Measurements from ENCODE around the gene LAPTM5.

LAPTM5 gene

DNA sequence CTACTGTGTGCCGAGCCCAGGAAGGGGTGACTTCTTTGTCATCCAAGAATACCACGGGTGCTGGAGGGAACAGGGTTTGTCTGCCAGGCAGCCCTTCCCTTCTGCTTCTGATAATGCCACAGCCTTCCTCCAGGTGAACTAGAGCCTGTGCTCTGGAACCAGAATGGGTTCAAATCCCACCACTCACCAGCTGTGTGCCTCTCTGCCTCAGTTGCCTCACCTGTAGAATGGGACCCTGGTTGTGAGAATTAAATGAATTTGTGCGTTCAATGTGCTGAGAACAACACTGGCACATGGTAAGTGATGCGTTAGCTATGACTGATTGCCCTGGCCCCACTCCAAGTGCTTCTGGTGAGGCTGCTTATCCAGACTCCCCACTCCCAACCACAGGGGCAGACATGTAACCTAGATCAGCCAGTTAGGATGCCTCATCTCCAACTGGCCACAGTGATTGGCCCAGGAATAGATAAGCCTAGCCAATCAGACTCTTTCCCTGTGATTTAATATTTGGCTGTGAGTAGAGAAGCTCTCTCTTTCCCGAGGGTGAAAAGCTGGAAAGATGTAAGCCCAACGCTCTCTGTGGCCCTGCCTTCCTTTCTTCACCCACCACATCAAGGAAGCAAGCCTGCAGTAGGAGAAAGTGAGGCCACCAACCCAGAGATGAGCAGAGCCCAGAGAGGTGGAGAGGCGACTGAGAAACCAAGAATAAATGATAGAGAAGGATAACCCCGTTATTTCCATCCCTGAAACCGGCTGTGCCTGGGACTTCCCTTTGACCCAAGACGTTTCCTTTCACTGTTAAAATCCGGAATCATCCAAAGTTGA, 20.8 kb upstream of the LAPTM5 start (continued):
- TF ChIP-seq, protein P1, sequence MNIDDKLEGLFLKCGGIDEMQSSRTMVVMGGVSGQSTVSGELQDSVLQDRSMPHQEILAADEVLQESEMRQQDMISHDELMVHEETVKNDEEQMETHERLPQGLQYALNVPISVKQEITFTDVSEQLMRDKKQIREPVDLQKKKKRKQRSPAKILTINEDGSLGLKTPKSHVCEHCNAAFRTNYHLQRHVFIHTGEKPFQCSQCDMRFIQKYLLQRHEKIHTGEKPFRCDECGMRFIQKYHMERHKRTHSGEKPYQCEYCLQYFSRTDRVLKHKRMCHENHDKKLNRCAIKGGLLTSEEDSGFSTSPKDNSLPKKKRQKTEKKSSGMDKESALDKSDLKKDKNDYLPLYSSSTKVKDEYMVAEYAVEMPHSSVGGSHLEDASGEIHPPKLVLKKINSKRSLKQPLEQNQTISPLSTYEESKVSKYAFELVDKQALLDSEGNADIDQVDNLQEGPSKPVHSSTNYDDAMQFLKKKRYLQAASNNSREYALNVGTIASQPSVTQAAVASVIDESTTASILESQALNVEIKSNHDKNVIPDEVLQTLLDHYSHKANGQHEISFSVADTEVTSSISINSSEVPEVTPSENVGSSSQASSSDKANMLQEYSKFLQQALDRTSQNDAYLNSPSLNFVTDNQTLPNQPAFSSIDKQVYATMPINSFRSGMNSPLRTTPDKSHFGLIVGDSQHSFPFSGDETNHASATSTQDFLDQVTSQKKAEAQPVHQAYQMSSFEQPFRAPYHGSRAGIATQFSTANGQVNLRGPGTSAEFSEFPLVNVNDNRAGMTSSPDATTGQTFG (tag by site-specific recombination; IDR thresholded peaks at IDR 0.05; ENCODE audit: borderline replicate concordance): no peak
- no peak for TF ChIP-seq ZBTB44 (tag by site-specific recombination; IDR thresholded peaks at IDR 0.05)
- TF ChIP-seq ZNF747 (tag by site-specific recombination; IDR thresholded peaks at IDR 0.05): no peak
- no peak for TF ChIP-seq ZNF23 (tag by site-specific recombination; IDR thresholded peaks at IDR 0.05; ENCODE audit: borderline replicate concordance)
- no peak for TF ChIP-seq ZFP3 (tag by site-specific recombination; IDR thresholded peaks at IDR 0.05; ENCODE audit: low read depth)
- no peak for TF ChIP-seq REST (tag by site-specific recombination; IDR thresholded peaks at IDR 0.05)
- TF ChIP-seq, protein P2, sequence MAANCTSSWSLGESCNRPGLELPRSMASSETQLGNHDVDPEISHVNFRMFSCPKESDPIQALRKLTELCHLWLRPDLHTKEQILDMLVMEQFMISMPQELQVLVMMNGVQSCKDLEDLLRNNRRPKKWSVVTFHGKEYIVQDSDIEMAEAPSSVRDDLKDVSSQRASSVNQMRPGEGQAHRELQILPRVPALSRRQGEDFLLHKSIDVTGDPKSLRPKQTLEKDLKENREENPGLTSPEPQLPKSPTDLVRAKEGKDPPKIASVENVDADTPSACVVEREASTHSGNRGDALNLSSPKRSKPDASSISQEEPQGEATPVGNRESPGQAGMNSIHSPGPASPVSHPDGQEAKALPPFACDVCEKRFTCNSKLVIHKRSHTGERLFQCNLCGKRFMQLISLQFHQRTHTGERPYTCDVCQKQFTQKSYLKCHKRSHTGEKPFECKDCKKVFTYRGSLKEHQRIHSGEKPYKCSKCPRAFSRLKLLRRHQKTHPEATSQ (tag by site-specific recombination; IDR thresholded peaks at IDR 0.05): 0 out of 2 replicates have a peak, but pooled peaks have one; percentile 27
- no peak for TF ChIP-seq EGR2 (tag by site-specific recombination; IDR thresholded peaks at IDR 0.05; ENCODE audit: low read depth)
- no peak for TF ChIP-seq ZNF558 (tag by site-specific recombination; IDR thresholded peaks at IDR 0.05)
- TF ChIP-seq ZNF777 (tag by site-specific recombination; IDR thresholded peaks at IDR 0.05; ENCODE audit: borderline replicate concordance): no peak
- no peak for TF ChIP-seq ZBTB21 (tag by site-specific recombination; IDR thresholded peaks at IDR 0.05)
- no peak for TF ChIP-seq ZBTB1 (tag by site-specific recombination; IDR thresholded peaks at IDR 0.05)
- TF ChIP-seq, protein P3, sequence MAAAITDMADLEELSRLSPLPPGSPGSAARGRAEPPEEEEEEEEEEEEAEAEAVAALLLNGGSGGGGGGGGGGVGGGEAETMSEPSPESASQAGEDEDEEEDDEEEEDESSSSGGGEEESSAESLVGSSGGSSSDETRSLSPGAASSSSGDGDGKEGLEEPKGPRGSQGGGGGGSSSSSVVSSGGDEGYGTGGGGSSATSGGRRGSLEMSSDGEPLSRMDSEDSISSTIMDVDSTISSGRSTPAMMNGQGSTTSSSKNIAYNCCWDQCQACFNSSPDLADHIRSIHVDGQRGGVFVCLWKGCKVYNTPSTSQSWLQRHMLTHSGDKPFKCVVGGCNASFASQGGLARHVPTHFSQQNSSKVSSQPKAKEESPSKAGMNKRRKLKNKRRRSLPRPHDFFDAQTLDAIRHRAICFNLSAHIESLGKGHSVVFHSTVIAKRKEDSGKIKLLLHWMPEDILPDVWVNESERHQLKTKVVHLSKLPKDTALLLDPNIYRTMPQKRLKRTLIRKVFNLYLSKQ (tag by site-specific recombination; IDR thresholded peaks at IDR 0.05; ENCODE audit: borderline replicate concordance): no peak
- TF ChIP-seq WT1 (tag by site-specific recombination; IDR thresholded peaks at IDR 0.05): no peak
- peak; percentile 58; the same call in 1 of the 2 replicates for TF ChIP-seq ZNF366 (tag by site-specific recombination; conservative IDR thresholded peaks at IDR 0.05)
- TF ChIP-seq, protein P4, sequence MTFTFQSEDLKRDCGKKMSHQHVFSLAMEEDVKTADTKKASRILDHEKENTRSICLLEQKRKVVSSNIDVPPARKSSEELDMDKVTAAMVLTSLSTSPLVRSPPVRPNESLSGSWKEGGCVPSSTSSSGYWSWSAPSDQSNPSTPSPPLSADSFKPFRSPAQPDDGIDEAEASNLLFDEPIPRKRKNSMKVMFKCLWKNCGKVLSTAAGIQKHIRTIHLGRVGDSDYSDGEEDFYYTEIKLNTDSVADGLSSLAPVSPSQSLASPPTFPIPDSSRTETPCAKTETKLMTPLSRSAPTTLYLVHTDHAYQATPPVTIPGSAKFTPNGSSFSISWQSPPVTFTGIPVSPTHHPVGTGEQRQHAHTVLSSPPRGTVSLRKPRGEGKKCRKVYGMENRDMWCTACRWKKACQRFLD (tag by site-specific recombination; IDR thresholded peaks at IDR 0.05): no peak
- no peak for TF ChIP-seq ZNF16 (tag by site-specific recombination; IDR thresholded peaks at IDR 0.05; ENCODE audit: low read depth)
- no peak for TF ChIP-seq ZBTB48 (tag by site-specific recombination; IDR thresholded peaks at IDR 0.05)
- no peak for TF ChIP-seq ZNF311 (tag by site-specific recombination; IDR thresholded peaks at IDR 0.05; ENCODE audit: borderline replicate concordance)
- TF ChIP-seq ZNF658 (tag by site-specific recombination; IDR thresholded peaks at IDR 0.05): no peak
- no peak for TF ChIP-seq ZNF639 (tag by site-specific recombination; IDR thresholded peaks at IDR 0.05)
- no peak for TF ChIP-seq ZBTB7A (tag by site-specific recombination; IDR thresholded peaks at IDR 0.05; ENCODE audit: low read depth)
- peak; percentile 36; the same call in 1 of the 2 replicates for TF ChIP-seq KLF8 (tag by site-specific recombination; IDR thresholded peaks at IDR 0.05)
- peak; percentile 46; the same call in 1 of the 2 replicates for TF ChIP-seq ZNF629 (tag by site-specific recombination; IDR thresholded peaks at IDR 0.05)
- no peak for TF ChIP-seq ZNF830 (tag by site-specific recombination; IDR thresholded peaks at IDR 0.05; ENCODE audit: low read depth)
- TF ChIP-seq ZNF341 (tag by site-specific recombination; IDR thresholded peaks at IDR 0.05; ENCODE audit: low read depth): peak; percentile 63

Measured in HEK293 (cell line).